ENCODE measurements around the gene ATP11A.

DNA sequence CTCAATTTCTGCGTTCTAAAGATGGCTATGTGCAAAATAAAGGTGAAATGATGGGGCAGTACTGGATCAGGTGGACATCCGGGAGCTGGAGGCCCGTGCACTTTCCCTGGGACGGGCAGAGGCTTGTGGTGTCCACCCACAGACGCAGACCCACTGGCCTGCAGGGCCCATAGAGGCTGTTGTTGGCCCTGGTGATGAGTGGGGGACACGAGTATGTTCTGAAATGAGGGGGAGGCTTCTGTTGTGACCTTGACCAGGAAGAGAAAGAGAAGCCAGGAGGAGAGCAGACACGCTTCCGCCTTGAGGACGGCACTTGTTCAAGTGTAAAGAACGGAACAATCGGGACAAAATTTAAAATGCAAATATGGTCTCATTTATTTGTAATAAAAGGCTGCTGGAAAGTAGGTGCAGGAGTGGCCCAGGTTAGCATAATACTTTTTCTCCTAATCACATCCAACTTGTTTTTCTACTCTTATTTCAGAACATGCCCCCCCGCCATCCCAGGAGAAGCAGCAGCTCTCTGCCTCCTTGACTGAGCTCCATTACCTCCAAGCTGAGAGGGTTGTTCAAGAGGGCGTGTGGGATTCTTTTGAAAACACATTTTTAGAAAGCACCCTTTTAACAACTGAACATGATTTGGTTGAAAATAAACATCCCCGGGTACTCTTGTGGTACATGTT, 27.1 kb downstream of the ATP11A start:
- TF ChIP-seq, protein P1, sequence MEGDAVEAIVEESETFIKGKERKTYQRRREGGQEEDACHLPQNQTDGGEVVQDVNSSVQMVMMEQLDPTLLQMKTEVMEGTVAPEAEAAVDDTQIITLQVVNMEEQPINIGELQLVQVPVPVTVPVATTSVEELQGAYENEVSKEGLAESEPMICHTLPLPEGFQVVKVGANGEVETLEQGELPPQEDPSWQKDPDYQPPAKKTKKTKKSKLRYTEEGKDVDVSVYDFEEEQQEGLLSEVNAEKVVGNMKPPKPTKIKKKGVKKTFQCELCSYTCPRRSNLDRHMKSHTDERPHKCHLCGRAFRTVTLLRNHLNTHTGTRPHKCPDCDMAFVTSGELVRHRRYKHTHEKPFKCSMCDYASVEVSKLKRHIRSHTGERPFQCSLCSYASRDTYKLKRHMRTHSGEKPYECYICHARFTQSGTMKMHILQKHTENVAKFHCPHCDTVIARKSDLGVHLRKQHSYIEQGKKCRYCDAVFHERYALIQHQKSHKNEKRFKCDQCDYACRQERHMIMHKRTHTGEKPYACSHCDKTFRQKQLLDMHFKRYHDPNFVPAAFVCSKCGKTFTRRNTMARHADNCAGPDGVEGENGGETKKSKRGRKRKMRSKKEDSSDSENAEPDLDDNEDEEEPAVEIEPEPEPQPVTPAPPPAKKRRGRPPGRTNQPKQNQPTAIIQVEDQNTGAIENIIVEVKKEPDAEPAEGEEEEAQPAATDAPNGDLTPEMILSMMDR (IDR thresholded peaks at IDR 0.05; ENCODE audit: borderline replicate concordance, extremely low read depth, low read length, poor library complexity, severe bottlenecking): no peak
- TF ChIP-seq EZH2 (IDR thresholded peaks at IDR 0.05; ENCODE audit: borderline replicate concordance, low read depth, low read length, severe bottlenecking): no peak

Data from DND-41 (cell line).